ENCODE data around the gene SIK2. TPM values are rescaled to one million over a fixed set of nuclear protein-coding genes. Genes with fewer than 3 reads are reported as not detected.

SIK2 gene
- total and polyA plus RNA-seq, 2 donors: 4.5 to 5.3 TPM

GRCh38 chr11:111756097-111756496, 153.8 kb downstream of the SIK2 start:
- H3K27me3 ChIP-seq (ENCODE audit: control insufficient read depth in 2 of 2, insufficient read depth in 1 of 2, low read length in 1 of 2): no peaks in the 10 kb centered on the region
- H3K9me3 ChIP-seq (ENCODE audit: control insufficient read depth in 2 of 2, insufficient read depth in 1 of 2, low read length in 1 of 2): no peaks in the 10 kb centered on the region
- no peak overlapping the region for H3K4me3 ChIP-seq (ENCODE audit: low read length in 2 of 2)
- 97% methylated on average over 6 of the region's 6 CpGs for WGBS
- no peaks in the 10 kb centered on the region for H3K4me1 ChIP-seq (ENCODE audit: control insufficient read depth in 2 of 2, insufficient read depth in 2 of 2, low read length in 2 of 2)
- no peak for DNase-seq (ENCODE audit: low read depth in 6 of 9, low spot score in 9 of 9)
- peaks cover 41 to 82% of the 10 kb centered on the region in 2 donors for H3K36me3 ChIP-seq (ENCODE audit: control insufficient read depth in 2 of 2, insufficient read depth in 2 of 2, low read length in 1 of 2)
- no peak overlapping the region for H3K27ac ChIP-seq (ENCODE audit: low read depth in 1 of 2, low read length in 1 of 2)

GRCh38 chr11:111759376-111759775, 157.1 kb downstream of the SIK2 start:
- Histone ChIP-seq H3K27ac (ENCODE audit: low read depth in 1 of 2, low read length in 1 of 2) (no peak overlapping the region), H3K4me3 (ENCODE audit: low read length in 2 of 2) (no peak overlapping the region), H3K4me1 (ENCODE audit: control insufficient read depth in 2 of 2, insufficient read depth in 2 of 2, low read length in 2 of 2) (no peaks in the 10 kb centered on the region), H3K9me3 (ENCODE audit: control insufficient read depth in 2 of 2, insufficient read depth in 1 of 2, low read length in 1 of 2) (no peaks in the 10 kb centered on the region), H3K27me3 (ENCODE audit: control insufficient read depth in 2 of 2, insufficient read depth in 1 of 2, low read length in 1 of 2) (no peaks in the 10 kb centered on the region), H3K36me3 (ENCODE audit: control insufficient read depth in 2 of 2, insufficient read depth in 2 of 2, low read length in 1 of 2) (peaks cover 44 to 77% of the 10 kb centered on the region in 2 donors)
- DNase-seq (ENCODE audit: low read depth in 6 of 9, low spot score in 9 of 9): no peak

- H3K9me3 ChIP-seq (ENCODE audit: control insufficient read depth in 2 of 2, insufficient read depth in 1 of 2, low read length in 1 of 2): no peaks in the 10 kb centered on the region
- DNase-seq (ENCODE audit: low read depth in 6 of 9, low spot score in 9 of 9): no peak
- H3K4me1 ChIP-seq (ENCODE audit: control insufficient read depth in 2 of 2, insufficient read depth in 2 of 2, low read length in 2 of 2): peaks cover 2 to 3% of the 10 kb centered on the region in 2 donors
- peaks cover 44 to 74% of the 10 kb centered on the region in 2 donors for H3K36me3 ChIP-seq (ENCODE audit: control insufficient read depth in 2 of 2, insufficient read depth in 2 of 2, low read length in 1 of 2)
- H3K27ac ChIP-seq (ENCODE audit: low read depth in 1 of 2, low read length in 1 of 2): no peak overlapping the region
- no peaks in the 10 kb centered on the region for H3K27me3 ChIP-seq (ENCODE audit: control insufficient read depth in 2 of 2, insufficient read depth in 1 of 2, low read length in 1 of 2)
- WGBS: 90% methylated on average over 5 of the region's 5 CpGs
- H3K4me3 ChIP-seq (ENCODE audit: low read length in 2 of 2): no peak overlapping the region
Measured at GRCh38 chr11:111759778-111760407, 157.6 kb downstream of the SIK2 start.

- peaks cover 3% of the 10 kb centered on the region in 2 donors for H3K4me1 ChIP-seq (ENCODE audit: control insufficient read depth in 2 of 2, insufficient read depth in 2 of 2, low read length in 2 of 2)
- 98% methylated on average over 4 of the region's 4 CpGs for WGBS
- H3K27ac ChIP-seq (ENCODE audit: low read depth in 1 of 2, low read length in 1 of 2): no peak overlapping the region
- DNase-seq (ENCODE audit: low read depth in 6 of 9, low spot score in 9 of 9): no peak
- H3K36me3 ChIP-seq (ENCODE audit: control insufficient read depth in 2 of 2, insufficient read depth in 2 of 2, low read length in 1 of 2): peaks cover 38 to 63% of the 10 kb centered on the region in 2 donors
- no peaks in the 10 kb centered on the region for H3K27me3 ChIP-seq (ENCODE audit: control insufficient read depth in 2 of 2, insufficient read depth in 1 of 2, low read length in 1 of 2)
- no peak overlapping the region for H3K4me3 ChIP-seq (ENCODE audit: low read length in 2 of 2)
- no peaks in the 10 kb centered on the region for H3K9me3 ChIP-seq (ENCODE audit: control insufficient read depth in 2 of 2, insufficient read depth in 1 of 2, low read length in 1 of 2)
Measured at GRCh38 chr11:111761036-111761435, 158.8 kb downstream of the SIK2 start.

- Histone ChIP-seq H3K4me3 (ENCODE audit: low read length in 2 of 2) (no peak overlapping the region), H3K27me3 (ENCODE audit: control insufficient read depth in 2 of 2, insufficient read depth in 1 of 2, low read length in 1 of 2) (no peaks in the 10 kb centered on the region), H3K27ac (ENCODE audit: low read depth in 1 of 2, low read length in 1 of 2) (no peak overlapping the region), H3K9me3 (ENCODE audit: control insufficient read depth in 2 of 2, insufficient read depth in 1 of 2, low read length in 1 of 2) (no peaks in the 10 kb centered on the region), H3K4me1 (ENCODE audit: control insufficient read depth in 2 of 2, insufficient read depth in 2 of 2, low read length in 2 of 2) (peaks cover 9 to 11% of the 10 kb centered on the region in 2 donors), H3K36me3 (ENCODE audit: control insufficient read depth in 2 of 2, insufficient read depth in 2 of 2, low read length in 1 of 2) (peaks cover 36 to 58% of the 10 kb centered on the region in 2 donors)
- no peak for DNase-seq (ENCODE audit: low read depth in 6 of 9, low spot score in 9 of 9)
- WGBS: 98% methylated on average over 5 of the region's 5 CpGs
Measured at GRCh38 chr11:111762526-111762925, 160.3 kb downstream of the SIK2 start.

- Histone ChIP-seq H3K36me3 (ENCODE audit: control insufficient read depth in 2 of 2, insufficient read depth in 2 of 2, low read length in 1 of 2) (peaks cover 33 to 53% of the 10 kb centered on the region in 2 donors), H3K9me3 (ENCODE audit: control insufficient read depth in 2 of 2, insufficient read depth in 1 of 2, low read length in 1 of 2) (no peaks in the 10 kb centered on the region), H3K4me1 (ENCODE audit: control insufficient read depth in 2 of 2, insufficient read depth in 2 of 2, low read length in 2 of 2) (peaks cover 9 to 11% of the 10 kb centered on the region in 2 donors), H3K27me3 (ENCODE audit: control insufficient read depth in 2 of 2, insufficient read depth in 1 of 2, low read length in 1 of 2) (no peaks in the 10 kb centered on the region), H3K4me3 (ENCODE audit: low read length in 2 of 2) (no peak overlapping the region), H3K27ac (ENCODE audit: low read depth in 1 of 2, low read length in 1 of 2) (no peak overlapping the region)
- DNase-seq (ENCODE audit: low read depth in 6 of 9, low spot score in 9 of 9): no peak
- 93% methylated on average over 3 of the region's 3 CpGs for WGBS
Measured at GRCh38 chr11:111762981-111763643, 160.9 kb downstream of the SIK2 start.

GRCh38 chr11:111764621-111765020, 162.4 kb downstream of the SIK2 start:
- Histone ChIP-seq H3K4me3 (ENCODE audit: low read length in 2 of 2) (no peak overlapping the region), H3K27ac (ENCODE audit: low read depth in 1 of 2, low read length in 1 of 2) (no peak overlapping the region), H3K4me1 (ENCODE audit: control insufficient read depth in 2 of 2, insufficient read depth in 2 of 2, low read length in 2 of 2) (peaks cover 9 to 11% of the 10 kb centered on the region in 2 donors), H3K27me3 (ENCODE audit: control insufficient read depth in 2 of 2, insufficient read depth in 1 of 2, low read length in 1 of 2) (no peaks in the 10 kb centered on the region), H3K36me3 (ENCODE audit: control insufficient read depth in 2 of 2, insufficient read depth in 2 of 2, low read length in 1 of 2) (peaks cover 29 to 38% of the 10 kb centered on the region in 2 donors), H3K9me3 (ENCODE audit: control insufficient read depth in 2 of 2, insufficient read depth in 1 of 2, low read length in 1 of 2) (no peaks in the 10 kb centered on the region)
- 94% methylated on average over 1 of the region's 1 CpG for WGBS
- no peak for DNase-seq (ENCODE audit: low read depth in 6 of 9, low spot score in 9 of 9)

DNA sequence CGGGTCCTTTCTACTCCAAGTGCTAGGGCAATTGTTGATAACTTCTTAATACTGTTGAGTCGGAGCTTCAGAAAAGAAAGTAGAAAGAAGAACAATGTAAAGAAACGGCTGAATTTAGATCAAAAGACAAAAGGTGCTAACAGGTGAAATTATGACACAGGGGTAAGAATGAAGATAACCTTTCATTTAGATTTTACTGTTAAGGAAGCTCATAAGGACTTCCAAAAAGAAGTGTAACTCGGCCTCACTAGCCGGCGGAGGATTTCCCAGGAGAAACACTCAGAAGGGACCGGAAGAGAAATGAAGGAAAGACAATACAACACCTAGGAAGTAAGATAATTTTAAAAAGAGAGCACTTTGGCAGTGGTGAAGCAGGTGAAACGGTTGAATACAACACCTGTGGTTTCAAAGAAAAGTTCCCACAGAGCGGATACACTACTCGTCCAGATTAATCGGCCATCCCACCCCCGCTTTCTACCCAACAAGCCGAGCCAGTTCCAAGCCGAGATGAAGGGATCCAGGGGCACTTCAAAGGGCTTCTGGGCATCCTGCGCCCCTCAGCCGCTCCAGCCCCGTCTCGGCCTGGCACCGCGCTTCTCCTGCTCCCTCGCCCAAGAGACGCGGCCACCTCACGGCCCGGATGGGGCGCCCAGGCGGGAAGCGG, 163.2 kb downstream of the SIK2 start:
- Histone ChIP-seq H3K36me3 (ENCODE audit: control insufficient read depth in 2 of 2, insufficient read depth in 2 of 2, low read length in 1 of 2) (peaks cover 21 to 30% of the 10 kb centered on the region in 2 donors), H3K27ac (ENCODE audit: low read depth in 1 of 2, low read length in 1 of 2) (peak overlapping the region; percentile 65 to 77), H3K27me3 (ENCODE audit: control insufficient read depth in 2 of 2, insufficient read depth in 1 of 2, low read length in 1 of 2) (no peaks in the 10 kb centered on the region), H3K4me3 (ENCODE audit: low read length in 2 of 2) (peak overlapping the region; percentile 96 to 98), H3K9me3 (ENCODE audit: control insufficient read depth in 2 of 2, insufficient read depth in 1 of 2, low read length in 1 of 2) (no peaks in the 10 kb centered on the region), H3K4me1 (ENCODE audit: control insufficient read depth in 2 of 2, insufficient read depth in 2 of 2, low read length in 2 of 2) (peaks cover 9 to 11% of the 10 kb centered on the region in 2 donors)
- DNase-seq (ENCODE audit: low read depth in 6 of 9, low spot score in 9 of 9): peak in 6 of 9 donors; percentile 7 to 41 (median 18)
- 3% methylated on average over 28 of the region's 28 CpGs for WGBS
